Stimulated activated CD8-positive, alpha-beta memory T cell treated with anti-CD3 and anti-CD28 coated beads, Interleukin-4, amount 100 ng/mL, for 1 hour (primary cell): ENCODE measurements around the gene TMEM250.

Experiments used
- DNase-seq, 2 donors: peaks; one replicate each; pipeline ENCODE4 v3.0.0-alpha.2; 2020; ENCODE audit warnings: low read depth in 2 of 2, low spot score in 1 of 2

TMEM250 gene

GRCh38 chr9:136147890-136148714 is 29.4 kb upstream of the TMEM250 start:
- DNase-seq: no peak

GRCh38 chr9:136147038-136147889 is 28.6 kb upstream of the TMEM250 start:
- no peak for DNase-seq

GRCh38 chr9:136146126-136147037 is 27.7 kb upstream of the TMEM250 start:
- no peak for DNase-seq

DNA sequence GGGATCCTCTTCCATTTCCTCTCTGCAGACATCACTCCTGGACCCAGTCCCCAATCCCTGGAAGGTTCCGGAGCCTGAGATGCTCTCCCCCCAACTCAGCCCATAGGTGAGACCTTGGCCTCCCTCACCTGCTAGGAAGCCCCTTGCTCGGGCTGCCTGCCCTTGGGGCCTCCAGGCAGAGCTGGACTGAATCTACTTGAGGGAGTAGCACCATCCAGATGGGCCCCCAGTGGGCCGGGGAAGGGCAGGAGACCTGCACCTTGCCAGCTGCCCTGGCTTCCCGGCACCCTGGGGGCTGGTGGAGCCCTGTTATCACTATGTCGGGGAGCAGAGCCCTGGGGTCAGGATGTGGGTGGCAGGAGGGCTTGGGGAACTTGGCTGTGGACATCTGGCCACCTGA is 26.9 kb upstream of the TMEM250 start:
- no peak for DNase-seq

DNA sequence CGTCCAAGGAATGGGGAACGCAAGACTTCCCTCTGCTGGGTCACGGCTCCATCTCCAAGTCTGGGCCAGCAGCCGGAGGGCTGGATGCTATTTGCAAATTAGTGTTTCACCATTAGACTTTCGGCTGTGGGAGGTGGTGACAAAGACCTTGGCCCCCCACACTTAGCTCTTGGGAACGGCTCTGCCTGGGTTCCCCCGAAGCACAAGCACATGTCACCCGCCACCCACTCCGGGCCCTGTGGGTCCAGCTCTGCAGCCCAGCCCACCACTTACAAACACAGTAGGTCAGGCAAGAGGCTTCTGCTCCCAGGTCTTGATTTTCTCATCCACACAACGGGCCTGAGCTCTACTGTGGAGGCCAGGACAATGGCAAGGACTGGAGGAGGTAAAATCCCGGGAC is 25.8 kb upstream of the TMEM250 start:
- DNase-seq: no peak

DNA sequence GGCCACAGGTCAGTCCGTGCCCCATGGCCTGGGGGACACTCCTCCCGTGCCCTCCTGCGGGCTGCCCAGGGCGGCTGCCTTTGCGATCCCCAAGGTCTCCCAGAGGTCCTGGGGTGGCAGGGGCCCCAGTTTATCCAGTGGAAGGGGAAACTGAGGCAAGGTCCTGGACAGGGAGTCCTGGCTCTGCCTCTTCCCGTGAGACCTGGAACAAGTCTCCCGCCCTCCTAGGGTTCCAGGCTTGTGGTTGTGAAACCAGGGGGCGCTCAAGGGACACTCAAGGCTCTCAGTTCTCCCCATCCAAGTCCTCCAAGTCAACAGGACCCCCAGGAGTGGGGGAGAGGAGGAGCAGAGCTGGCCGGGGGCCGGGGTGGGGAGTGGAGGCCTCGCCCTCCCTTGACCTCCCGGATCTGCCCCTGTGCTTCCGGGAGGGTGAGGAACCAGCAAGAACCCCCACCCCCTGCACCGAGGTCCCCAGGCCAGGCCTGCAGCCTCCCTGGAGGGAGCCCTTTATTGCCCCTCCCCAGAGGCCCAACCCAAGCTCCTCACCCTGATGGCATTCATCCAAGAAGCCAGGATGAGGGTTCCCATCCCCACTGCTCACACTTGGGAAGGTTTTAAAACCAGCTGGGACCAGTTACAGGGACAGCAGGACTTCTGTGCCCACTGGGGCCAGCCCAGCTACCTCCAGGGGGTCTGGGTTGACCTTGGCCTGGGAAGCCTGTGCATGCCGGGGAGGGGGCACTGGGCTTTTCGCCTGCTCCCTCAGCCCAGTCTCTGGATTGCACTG is 24.7 kb upstream of the TMEM250 start:
- no peak for DNase-seq

DNA sequence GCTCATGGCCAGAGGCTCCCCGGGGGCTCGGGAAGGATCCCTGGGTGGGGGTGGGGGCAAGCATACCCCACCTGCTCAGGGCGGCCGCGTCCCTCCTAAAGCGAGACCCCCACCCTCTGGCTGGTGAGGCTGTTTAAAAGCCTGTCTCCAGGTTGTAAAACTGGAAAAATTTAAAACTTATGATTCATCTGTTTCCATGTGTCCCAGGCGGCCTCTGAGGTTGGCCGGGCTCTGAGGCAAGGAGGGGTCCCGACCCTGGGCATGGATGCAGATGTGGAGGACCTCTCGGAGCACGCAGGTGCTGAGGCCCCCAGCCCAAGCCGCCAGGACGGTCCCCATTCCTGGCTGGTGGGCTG is 24.2 kb upstream of the TMEM250 start:
- no peak for DNase-seq

GRCh38 chr9:136142414-136142796 is 23.7 kb upstream of the TMEM250 start:
- no peak for DNase-seq

DNA sequence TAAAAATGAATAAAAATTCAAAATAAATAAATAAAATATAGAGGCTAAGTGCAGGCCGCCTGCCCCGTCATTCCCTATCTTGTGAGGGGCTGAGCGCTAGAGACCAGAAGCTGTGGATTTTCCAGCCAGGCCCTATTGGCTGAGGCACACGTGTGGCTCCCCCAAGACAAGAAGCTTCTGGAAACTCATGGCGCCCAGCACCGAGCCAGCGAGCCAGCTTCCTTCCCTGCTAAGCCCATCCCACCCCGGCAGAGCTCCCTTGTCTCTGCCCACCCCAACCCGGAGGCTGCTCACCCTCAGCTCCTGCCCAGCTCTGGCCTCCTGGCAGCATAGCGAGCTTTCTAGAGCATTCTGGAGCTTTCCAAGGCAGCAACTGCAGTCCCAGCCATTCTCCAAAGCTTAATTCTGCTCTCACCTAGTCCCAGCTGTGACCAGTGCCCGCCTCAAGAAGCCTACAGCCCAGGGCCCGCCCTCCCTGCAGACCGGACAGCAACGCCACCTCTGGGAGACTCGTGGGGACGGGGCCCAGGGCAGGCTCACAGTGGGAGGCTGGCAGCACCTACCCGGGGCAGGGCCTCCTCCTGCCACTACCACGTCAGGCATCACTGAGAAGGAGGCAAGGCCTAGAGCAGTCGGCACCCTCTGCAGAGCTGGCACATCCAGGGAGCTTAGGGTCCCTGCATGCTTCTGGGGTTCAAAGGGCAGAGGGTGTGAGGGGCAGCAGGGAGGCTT is 23.2 kb upstream of the TMEM250 start:
- DNase-seq: no peak

GRCh38 chr9:136140966-136141365 is 22.3 kb upstream of the TMEM250 start:
- no peak for DNase-seq

GRCh38 chr9:136140046-136140445 is 21.4 kb upstream of the TMEM250 start:
- DNase-seq: no peak

DNA sequence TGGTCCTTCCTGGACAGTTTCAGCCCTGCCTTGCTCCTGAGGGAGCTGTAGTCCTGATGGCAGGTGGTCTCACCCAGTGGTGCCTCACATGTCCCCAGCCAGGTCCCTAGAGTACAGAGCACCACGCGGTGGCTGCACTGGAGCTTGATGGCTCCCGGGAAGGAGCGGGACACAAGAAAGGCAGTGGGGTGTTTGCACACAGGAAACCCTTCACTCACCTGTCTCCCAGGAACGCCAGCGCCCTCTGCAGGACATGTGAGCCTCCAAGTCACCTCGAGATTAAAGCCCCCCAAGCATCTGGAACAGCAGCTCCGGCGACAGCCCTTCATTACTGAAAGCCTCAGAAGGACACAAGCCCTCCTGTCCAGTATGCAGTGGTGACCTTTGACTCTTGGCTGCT is 19.9 kb upstream of the TMEM250 start:
- DNase-seq: no peak

DNA sequence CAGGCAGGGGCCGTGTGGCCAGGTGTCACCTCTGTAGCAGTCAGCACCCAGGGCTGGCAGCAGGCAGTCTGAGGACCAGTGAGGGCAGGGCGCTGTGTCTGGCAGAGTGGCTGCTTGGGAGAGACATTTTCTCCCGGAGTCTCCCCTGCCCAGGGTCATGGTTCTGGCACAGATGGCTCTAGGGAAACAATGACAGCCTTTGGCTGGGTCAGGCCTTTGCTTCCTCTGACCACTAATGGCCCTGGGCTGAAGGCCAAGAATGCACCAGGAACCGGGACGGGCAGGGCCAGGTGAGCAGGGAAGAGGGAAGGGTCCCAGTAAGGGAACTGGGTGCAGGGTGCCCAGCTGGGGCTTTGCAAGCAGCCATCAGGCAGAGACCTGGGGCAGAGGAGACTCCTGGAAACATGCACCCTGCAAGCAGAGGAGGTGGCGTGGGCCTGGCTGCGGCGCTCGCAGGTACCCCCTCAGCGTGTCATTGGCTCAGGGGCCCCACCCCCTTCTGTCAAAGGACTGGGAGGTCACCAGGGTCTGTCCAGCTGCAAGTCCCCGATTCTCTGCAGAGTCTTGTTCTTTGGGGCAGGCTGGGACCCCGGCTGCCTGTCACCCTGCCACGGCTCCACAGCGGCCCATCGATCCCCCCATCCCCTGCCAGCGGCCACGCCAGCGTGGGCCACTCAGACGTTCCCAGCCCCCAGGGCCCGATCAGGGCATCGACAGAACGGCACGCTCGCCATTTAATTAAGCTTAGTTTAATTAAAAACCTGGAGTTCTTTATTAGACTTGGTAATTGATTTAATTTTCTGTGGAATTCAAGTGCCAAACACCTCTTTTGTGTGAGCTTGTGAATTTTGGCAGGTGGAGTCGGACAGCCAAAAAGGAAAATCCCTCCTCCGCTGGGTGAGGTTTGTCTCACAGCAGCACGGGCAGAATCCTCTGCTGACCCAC is 18.9 kb upstream of the TMEM250 start:
- DNase-seq: no peak

DNA sequence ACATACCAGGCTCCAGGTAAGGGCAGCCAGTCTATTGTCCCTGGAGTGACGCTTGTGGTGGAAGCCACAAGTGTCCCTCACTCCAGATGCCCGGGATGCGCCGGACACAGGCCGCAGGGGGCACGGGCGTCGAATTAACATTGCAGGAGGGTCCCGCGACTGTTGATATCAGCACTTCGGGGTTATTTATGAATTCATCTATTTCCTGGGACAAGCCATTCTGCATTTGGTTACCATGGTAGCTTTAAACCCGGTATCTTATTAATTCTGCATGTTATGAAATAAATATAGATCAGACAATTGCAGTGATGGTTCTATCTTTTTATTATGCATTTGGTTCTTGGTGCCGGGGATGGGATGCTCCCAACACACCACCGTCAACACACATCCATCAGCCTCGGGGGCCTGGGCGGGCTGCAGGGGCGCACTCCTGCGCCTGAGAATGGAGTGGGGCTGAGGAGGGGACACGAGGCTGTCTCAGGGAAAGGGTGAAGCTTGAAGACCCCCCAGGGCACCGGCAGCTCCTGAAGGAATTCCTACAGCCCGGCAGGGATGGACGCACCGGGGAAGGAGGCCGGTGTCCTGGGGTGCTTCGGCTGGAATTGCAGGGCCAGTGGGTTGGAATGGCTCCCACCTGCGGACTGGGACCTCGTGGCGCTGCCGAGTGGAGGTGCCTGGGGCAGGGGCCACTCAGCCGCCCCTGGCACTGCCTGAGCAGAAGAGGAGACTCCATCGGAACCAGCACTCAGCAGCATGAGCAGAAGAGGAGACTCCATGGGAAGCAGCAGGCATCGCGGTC is 17.7 kb upstream of the TMEM250 start:
- no peak for DNase-seq

GRCh38 chr9:136135326-136136126 is 16.9 kb upstream of the TMEM250 start:
- DNase-seq: no peak

GRCh38 chr9:136133959-136134484 is 15.3 kb upstream of the TMEM250 start:
- no peak for DNase-seq
